Stimulated activated naive CD4-positive, alpha-beta T cell (primary cell): ENCODE measurements around the gene DSCAML1.
"Not testable (repeated sequence)": the region's sequence is repeated elsewhere in the genome, so short reads cannot be mapped to it uniquely, and the experiment has no call there.

ENCODE experiments used
- DNase-seq, 6 experiments: peaks; one replicate each; lab custom pipeline; 2025; lab: John Stamatoyannopoulos, UW

DSCAML1 gene

DNA sequence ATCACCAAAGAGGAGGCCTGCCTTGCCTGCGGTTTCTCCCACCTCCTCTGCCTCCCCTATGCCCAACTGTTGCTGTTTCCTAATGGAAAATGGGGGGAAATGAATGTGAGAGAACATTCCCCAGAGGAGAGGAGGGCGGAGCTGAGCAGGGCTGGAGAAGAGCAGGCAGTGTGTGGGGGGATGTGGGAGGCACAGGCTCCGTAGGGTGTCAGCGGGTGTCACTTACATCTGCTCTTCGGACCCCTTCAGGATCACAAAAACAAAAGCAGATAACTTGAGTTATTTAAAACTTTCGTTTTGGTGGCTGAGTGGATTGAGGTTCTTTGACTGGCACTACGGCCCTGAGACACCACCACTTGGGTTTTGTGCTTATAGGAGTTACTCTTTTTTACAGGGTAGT, 375.5 kb downstream of the DSCAML1 start:
- no peak for DNase-seq

DNA sequence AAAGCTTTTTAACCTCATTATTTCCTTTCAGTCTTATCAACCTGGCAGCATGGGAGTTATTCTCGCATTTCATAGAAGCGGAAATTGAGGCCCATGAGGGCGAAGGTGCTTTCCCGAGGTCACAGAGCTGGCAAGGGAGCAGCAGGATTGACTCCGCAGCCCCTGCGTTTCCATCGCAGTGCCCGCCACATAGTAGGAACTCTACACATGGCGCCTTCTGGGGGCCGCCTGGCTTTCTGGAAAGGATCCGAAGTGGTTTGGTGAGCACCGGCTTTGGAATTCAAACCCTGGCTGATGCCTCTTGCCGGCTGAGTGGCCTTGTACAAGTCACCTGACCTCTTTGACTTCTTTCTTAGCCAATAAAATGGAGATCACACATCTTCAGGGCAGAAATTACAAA, 376.0 kb downstream of the DSCAML1 start:
- no peak for DNase-seq

DNA sequence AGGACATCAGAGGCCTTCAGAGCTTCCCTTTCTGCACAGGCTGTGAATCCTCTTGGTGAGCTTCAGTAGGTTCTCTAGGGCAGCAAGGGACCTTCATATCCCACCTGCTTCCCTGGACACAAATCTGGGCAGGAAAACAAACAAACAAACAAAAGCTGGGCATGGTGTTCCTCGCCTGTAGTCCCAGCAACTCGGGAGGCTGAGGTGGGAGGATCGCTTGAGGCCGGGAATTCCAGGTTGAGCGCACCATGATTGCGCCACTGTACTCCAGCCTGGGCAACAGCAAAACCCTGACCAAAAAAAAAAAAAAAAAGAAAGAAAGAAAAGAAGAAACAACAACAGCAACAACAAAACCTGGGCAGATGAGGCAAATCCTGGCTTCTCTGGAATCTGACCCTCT, 376.4 kb downstream of the DSCAML1 start:
- no peak for DNase-seq

DNA sequence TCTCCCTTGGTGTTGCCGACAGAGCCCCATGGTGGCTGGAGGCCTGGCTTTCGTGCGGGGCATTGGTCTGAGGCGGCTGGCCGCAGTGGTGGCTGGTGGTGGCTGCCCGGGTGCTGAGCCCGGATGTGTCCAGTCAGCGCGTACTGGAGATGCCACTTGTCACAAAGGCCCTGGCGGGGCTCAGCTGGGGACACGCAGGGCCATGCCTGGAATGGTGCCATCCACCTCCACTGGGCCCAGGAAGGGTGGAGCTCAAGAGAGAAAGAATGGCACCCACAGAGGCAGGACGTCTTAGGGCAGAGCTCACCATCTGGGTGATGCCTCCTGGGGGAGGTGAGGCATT, 376.9 kb downstream of the DSCAML1 start:
- no peak for DNase-seq

DNA sequence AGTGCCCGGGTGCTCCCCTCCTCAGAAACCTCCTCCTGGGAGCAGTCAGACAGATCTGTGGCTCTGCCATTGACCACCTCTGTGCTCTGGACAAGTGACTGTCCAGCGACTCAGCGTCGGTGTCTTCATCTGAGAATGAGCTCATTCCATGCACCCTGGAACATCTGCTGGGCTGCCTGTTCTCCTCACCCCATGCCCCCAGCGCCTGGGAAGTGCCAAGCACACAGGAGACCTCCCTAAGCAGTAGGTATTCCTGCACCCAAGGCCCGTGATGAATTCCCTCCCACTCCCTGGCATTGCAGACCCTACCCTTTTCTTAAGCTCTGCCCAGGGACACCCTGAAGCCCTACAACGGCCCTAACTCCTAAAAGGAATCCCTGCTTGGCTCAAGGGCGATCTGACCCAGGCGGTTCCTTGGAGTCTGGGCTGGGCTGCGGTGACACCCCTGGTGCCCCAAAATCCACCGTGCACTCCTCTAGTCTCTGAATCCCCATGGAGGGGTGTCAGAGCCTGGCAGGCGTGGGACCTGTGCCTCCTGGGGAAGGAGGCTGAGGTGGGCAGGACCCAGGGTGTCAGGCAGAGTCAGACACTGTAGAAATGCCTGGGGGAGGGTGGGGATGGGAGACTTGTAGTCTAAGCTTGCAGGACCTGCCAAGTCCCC, 377.4 kb downstream of the DSCAML1 start:
- DNase-seq, result no peak

DNA sequence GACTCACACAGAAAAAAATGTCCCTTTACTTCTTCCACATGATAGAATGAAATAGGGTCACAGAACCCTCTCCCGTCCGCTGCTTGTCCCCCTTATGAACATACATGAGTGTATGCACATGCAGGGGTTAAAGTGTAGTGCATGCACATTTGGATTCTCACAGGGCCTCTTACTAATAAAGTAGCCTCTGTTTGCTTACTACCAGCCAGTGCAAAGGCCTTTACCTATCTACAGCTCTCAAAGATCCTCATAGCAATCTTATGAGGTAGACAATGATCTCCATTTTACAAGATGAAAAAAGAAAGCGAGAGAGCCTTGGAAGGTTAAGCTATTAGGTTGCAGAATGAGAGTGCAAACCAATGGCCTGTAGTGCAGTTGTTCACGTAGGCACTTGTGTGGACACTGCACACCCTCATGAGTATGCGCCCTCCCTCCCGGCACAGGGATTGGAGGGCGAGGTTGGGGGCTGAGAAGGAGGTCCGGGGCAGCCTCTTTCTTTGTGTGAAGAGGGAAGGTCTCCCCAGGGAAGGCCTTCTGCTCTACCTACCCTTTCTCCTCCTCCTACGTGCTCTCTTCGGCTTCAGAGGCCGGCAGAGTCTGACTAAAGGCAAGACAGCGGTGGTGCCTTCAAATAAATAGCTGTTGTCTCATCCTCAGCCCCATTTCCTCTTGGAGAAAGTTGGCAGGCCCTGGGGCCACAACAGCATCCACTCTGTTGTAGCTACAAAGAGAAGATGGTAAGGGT, 378.1 kb downstream of the DSCAML1 start:
- DNase-seq, result no peak

DNA sequence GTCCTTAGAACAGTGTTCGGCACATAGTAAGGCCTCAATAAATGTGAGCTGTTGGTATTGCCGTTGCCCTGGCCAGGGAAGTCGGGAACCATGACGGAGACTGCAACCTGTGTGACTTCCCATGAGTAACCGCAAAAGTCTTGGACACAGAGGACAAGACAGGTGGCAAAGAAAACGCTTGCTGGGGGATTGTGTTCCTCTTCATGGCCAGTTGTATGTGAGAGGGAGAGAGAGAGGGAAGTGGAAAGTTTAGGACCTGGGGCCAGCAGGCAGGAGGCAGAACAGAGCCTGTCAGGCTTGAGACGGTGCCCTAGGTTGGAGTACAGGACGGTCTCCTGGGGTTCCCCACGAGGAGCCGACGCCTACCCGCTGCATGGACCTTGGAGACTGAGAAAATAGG, 379.2 kb downstream of the DSCAML1 start:
- DNase-seq, result no peak

DNA sequence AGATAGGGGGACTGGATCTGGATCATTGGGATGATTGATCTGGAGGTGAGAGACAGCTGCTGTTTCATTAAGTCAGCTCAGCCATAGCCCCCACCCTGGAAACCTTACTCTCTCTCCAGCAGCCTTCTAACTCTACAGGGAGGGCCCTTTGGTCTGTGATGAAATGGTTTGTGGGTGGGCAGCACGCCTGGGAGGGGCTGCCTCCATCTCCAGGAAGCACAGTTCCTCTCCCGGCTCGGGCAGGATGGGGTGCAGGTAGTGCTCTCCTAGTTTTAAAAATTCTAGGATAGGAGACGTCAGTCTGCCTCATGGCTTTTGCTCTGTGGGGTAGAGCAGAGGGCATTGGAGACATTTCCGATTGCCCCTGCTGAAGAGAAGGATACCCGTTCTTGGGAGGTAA, 379.7 kb downstream of the DSCAML1 start:
- DNase-seq, result no peak

DNA sequence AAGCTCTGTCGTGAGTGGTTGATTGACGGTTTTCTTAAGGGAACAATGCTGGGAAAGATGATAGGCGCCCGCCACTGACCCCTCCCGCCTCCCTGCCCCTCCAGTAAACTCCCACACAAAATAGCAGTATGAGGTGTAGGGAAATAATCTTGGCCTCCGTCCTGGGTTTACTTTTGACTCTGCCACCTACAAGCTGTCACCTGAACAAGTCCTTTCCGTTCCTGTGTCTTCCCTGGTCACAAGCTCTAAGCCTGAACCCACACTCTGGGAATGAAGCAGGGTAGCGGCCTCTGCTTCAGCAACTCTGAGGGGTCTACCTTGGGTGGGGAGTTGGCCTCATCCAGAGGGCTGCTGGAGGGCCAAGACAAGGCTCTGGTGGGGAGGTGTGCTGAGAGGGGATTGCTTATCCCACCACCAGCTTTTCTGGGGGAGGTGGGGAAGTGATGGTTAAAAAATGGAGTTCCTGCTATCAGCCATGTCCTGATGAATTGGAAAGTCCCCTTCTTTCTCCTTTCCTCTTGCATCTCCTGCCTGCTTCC, 381.6 kb downstream of the DSCAML1 start:
- no peak for DNase-seq

DNA sequence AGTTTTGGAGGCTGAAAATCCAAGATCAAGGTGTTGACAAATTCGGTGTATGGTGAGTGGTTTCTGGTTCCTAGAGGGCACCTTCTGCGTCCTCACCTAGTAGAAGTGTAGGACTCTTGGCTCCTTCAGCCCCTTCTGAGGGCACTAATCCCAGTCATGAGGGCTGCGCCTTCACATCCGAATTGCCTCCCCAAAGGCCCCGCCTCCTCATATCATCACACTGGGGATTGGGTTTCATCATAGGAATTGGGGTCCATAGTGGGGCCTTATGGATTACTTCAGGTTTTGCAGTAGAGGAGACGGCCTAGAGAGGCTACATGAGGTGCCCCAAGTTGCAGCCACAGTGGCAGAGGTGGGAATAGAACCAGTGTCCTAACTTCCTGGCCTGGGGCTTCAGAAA, 382.3 kb downstream of the DSCAML1 start:
- DNase-seq, result no peak

DNA sequence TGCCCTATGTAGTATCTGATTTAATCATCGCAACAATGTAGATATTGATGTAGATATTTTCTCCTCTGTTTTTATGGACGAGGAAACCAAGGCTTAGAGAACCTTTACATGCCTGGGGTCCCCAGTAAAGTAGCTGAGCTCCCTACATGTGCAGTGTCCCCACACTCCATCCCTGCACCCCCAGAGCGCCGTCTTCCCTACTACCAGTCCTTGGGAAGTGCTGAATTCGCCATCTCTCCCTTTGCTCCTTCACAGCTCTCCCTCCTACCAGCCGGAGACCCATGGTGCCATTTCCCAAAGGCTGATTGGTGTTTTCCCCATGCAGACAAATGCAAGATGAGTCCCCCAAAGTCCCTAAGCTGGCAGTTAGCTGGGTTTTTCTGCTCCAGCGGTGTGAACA, 383.4 kb downstream of the DSCAML1 start:
- DNase-seq, result no peak

DNA sequence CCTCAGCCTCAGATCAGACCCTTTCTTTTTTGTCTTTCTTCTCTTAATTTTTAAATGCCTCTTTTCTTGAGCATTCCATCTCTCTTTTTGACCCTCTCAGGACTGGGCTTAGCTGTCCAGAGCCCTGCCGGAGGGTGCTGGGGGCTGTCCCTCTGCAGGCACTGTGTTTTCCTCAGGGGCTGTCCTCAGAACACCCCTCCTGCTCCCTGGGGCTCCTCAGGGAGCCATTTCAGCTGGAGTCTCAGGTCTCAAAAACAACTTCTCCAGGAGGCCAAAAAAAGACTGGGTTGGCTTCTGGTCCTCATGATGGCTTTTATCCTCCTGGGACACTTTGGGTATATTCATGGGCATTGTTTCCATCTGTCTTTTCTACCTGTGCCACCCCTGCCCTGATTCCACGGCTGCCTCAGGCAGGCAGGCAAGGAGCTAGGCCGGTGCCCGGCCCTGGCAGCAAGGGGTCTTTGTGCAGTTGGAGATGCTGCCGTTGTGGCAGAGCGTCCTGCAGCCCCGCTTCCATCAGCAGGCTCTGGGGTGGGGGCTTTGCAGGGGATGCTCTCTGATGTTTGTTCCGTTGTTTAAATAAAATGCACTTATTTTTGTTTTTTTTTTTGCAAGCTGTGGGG, 384.3 kb downstream of the DSCAML1 start:
- no peak for DNase-seq

DNA sequence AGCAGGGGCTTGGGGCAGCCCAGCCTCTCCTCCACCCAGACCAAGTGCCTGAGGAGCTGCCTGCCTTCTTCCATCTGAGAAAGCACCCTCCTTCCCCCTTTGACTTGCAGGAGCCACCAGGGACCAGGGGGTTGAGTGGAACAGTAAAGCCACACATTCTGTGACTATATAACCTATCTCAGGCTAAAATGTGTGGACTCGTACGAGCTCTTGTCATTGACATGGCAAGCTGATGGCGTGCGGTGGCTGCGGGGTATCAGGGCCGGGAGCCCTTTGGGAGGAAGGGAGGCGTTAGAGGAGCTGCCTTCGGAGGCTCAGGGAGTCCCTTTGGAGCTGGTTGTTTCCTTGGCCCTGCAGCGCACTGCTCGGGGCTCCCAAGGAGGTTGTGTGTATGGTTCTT, 384.8 kb downstream of the DSCAML1 start:
- no peak for DNase-seq

DNA sequence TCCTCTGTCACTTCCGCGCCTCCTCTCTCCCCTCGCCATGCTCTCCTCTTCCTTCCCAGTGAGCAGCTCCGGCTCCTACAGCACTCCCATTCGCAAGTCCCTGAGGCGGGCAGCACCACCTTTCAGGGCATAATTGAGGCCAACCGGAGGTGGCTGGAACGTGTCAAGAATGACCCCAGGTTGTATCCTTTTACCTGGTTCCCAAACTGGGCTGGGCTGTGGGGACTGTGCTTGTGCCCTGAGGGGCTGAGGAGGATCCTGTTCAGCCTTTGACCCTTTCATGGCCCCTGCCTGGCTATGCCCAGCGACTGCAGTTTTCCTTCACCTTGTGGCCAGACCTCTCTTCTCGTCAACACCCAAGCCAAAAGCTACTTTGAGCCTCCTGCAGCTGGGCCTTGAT, 385.3 kb downstream of the DSCAML1 start:
- no peak for DNase-seq

DNA sequence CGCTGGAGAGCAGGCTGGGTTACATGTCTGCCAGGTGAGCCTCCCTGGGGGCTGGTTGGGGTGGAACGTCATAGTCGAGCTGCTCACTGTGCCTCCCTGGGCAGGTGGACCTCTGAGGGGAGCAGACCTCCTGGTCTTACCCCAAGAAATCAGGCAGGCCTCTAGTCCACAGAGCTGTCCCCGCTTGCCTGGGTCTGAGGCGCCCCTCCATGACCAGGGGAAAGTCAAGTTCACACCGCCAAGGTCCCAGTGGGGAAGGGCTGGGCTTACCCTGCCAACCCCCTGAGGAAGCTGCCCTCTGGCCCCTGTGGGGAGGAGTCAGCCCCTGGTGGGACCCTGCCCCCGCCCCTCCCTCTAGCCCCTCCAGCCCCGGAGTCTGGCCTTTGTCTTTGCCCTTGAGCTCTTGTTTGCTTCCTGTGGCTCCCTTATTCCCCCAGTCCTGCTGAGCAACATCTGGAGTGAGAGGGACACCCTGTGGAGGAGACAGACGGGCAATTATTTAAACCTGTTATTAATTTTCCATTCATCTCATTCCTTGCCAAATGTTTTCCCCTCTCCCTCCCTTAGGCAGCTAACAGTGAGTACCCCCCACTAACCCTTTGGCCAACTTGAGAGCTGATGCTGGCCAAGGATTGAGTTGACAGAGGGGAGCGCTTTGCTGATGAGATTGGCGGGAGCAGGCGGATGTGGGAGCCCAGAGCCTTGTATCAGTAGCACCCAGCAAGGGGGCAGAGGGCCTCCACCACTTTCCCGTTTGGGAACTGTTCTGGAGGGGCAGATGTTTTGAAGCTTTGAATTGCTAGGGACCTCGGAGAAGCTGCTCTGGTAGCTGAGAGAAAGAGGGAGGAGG, 385.9 kb downstream of the DSCAML1 start:
- no peak for DNase-seq

DNA sequence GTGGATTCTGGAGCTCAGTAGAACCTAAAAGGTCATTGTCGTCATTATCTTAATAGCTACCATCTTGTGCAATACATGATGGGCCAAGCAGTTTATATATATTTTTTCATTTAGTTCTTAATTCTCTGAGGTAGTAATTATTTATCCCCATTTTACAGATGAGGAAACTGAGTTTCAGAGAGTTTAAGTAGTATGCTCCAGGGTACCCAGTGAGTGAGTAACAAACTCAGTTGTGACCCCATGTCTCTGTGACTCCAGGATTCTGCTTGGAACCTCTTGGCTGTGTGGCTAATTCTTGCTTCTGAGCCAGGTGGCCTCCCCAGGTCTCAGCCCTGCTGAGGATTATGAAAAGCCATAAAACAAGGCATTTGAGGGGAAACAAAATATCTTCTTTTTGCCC, 386.8 kb downstream of the DSCAML1 start:
- DNase-seq, result no peak

DNA sequence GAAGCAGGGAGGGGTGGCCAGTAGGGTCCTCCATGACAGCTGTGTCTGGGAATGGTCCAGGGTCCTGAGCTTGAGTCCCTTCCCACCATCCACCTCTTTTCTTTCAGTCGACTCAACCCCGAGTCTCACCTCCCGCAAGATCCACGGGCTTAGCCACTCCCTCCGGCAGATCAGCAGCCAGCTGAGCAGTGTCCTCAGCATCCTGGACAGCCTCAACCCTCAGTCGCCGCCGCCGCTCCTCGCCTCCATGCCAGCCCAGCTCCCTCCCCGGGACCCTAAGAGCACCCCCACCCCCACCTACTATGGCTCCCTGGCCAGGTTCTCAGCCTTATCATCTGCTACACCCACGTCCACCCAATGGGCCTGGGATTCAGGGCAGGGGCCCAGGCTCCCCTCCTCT, 387.5 kb downstream of the DSCAML1 start:
- no peak for DNase-seq

DNA sequence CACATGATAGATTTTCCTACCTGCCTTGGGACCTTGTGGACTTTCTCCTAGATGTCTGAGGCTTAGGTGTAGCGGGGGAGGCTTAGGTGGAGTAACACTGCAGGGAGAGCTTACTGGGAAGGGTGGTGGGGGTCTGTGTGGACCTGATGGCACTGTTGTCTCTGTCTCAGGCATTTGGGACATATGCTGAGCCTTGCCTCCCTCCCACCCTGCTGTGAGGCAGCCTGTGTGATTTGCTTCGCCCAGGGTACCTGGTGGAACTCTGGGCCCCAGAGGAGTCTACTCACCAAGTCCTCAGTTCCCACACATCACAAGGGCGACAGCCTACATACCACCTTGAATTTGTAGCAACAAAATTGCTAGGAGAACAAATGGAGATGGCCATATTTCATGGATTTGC, 388.7 kb downstream of the DSCAML1 start:
- no peak for DNase-seq

DNA sequence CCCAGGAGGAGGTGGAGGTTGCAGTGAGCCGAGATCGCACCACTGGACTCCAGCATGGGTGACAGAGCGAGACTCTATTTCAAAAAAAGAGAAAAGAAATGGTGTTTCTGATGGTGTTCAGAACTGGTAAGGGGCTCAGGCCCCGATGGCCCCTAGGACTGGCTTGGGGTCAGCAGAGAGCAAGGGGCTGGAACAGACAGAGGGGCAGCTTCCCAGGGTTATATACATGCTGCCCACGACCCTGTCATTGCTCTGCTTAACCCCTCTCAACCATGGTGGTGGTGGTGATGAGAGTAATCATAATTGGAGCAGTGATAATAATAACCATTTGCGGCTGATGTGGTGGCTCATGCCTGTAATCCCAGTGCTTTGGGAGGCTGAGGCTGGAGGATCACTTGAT, 390.0 kb downstream of the DSCAML1 start:
- DNase-seq, result no peak

DNA sequence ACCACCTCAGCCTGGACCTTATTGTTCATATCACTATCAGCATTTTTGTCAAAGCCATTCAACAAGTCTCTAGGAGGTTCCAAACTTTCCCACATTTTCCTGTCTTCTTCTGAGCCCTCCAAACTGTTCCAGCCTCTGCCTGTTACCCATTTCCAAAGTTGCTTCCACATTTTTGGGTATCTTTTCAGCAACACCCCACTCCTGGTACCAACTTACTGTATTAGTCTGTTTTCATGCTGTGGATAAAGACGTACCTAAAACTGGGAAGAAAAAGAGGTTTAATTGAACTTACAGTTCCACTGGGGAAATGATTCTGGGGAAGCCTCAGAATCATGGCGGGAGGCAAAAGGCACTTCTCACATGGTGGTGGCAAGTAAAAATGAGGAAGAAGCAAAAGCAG, 391.1 kb downstream of the DSCAML1 start:
- not testable (repeated sequence) for DNase-seq

DNA sequence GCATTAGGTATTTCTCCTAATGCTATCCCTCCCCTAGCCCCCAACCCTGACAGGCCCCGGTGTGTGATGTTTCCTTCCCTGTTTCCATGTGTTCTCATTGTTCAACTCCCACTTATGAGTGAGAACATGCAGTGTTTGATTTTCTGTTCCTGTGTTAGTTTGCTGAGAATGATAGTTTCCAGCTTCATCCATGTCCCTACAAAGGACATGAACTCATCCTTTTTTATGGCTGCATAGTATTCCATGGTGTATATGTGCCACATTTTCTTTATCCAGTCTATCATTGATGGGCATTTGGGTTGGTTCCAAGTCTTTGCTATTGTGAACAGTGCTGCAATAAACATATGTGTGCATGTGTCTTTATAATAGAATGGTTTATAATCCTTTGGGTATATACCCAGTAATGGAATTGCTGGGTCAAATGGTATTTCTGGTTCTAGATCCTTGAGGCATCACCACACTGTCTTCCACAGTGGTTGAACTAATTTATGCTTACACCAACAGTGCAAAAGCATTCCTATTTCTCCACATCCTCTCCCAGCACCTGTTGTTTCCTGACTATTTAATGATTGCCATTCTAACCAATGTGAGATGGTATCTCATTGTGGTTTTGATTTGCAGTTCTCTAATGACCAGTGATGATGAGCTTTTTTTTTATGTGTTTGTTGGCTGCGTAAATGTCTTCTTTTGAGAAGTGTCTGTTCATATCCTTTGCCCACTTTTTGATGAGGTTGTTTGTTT, 397.7 kb downstream of the DSCAML1 start:
- DNase-seq, result not testable (repeated sequence)

DNA sequence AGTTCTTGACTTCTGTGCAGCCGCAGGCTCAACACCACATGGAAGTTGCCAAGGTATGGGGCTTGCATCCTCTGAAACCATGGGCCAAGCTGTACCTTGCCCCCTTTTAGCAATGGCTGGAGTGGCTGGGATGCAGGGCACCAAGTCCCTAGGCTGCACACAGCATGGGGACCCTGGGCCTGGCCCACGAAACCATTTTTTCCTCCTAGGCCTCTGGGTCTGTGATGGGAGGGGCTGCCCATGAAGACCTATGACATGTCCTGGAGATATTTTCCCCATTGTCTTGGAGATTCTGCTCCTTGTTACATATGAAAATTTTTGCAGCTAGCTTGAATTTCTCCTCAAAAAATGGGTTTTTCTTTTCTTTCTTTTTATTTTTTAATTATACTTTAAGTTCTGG, 398.4 kb downstream of the DSCAML1 start:
- DNase-seq, result not testable (repeated sequence)
